HG03135 (cell line): ENCODE measurements around the gene KDM3A.
"Not testable (repeated sequence)": the region's sequence is repeated elsewhere in the genome, so short reads cannot be mapped to it uniquely, and the experiment has no call there.

Experiments used
- ATAC-seq: cut with Tn5 transposase; IDR thresholded peaks from one replicate; pipeline ENCODE4 v1.9.1; 2021; ENCODE audit warnings: mild to moderate bottlenecking, moderate library complexity; ENCODE audit not compliant: unreplicated experiment

The KDM3A gene

GRCh38 chr2:86471637-86472036 is 30.5 kb downstream of the KDM3A start:
- ATAC-seq, result no peak

DNA sequence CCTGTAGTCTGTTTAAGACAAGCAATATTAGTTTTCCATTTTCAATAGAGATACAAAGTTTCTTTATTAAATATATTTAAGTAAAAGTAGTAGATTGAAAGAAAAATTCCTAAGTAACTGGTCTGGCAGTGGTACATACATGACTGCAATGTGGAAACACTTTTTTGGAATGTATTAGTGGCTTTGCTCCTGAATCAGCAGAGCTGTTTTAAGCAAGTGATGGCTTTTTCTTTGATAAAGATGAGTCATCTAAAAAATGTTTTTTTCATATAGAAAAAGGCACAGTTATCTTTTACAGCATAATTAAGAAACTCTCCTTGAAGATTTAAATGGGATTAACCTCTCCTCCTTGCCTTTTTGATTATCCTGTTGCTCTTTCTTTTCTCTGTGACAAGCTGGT is 34.9 kb downstream of the KDM3A start:
- ATAC-seq, result no peak

DNA sequence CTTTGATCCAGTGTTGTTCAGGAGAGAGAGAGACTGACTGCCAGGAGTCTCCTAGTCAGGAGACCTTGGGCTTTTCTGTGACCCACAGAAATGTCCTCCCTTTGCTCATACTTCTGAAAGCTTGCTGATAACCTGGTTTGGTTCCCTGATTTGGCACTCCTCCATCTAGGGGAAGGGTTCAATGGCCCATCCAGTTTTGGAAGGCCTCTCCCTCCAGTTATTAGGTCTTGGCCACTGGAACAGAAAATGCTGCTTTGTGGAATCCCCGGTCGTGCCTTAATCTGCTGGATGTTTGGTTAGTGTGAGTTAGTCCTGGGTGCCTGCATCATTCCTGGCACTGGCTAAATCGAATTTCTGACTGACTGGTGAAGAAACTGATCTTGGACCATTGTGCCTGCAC is 35.7 kb downstream of the KDM3A start:
- ATAC-seq, result no peak

DNA sequence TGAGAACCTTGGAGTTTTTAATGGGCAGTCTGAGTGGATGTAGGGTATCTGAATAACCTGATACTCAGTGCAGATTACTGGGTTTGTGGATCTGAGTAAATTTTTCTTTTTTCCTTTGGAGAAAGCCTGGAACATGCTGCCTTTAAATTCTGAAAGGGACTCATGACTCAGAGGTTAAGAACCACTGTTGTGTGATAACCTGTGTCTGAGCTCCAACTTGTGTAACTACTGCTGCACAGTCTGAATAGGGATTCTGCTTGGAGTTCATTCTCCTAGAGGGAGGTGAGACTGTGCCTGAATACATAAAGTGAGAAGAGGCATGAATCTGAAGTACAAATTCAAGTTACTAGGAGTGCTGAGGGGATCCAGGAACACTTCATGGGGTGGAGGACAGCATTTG is 36.2 kb downstream of the KDM3A start:
- no peak for ATAC-seq

- no peak for ATAC-seq
Measured at GRCh38 chr2:86480105-86480504, 38.9 kb downstream of the KDM3A start.

- ATAC-seq, result no peak
Measured at GRCh38 chr2:86482034-86482433, 40.9 kb downstream of the KDM3A start.

- no peak for ATAC-seq
Measured at GRCh38 chr2:86484385-86484784, 43.2 kb downstream of the KDM3A start.

DNA sequence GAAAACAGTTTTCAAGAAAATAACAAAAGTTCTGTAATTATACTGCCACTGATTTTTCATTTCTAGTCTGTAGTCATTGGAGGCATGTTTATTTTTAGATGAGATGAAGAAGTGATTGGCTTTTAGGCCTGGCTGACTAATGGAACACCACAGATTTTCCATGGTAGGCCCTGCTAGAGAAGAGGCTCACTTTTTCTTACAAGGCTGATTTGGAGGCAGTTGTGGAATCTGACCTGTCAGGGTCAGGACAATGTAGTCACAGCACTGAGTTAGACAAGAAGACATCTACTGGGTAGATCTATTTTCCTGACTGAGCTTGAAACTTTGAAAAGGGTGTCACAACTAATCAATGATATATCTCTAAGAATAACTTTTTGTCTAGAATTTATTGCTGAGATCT is 43.9 kb downstream of the KDM3A start:
- no peak for ATAC-seq

- ATAC-seq, result no peak
Measured at GRCh38 chr2:86485802-86486201, 44.6 kb downstream of the KDM3A start.

DNA sequence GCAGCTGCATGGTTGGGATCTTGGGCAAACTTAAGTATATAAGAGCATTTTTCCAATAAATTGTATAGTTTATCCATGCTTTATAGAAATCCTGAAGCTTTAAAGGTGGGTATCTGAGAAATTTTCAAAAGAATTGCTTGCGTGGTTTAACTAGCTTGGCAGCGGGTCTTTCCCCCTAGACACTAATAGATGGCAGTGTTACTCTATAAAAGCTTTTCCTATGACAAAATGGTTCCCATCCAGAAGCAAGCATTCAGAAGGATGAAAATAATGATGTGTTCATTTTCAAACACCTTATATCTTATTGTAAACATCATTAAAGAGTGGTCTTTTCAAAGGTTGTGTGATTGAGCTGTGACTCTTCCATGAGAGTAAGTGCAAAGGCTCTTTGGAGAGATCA is 45.9 kb downstream of the KDM3A start:
- no peak for ATAC-seq

- no peak for ATAC-seq
Measured at GRCh38 chr2:86488561-86489250, 47.5 kb downstream of the KDM3A start.

- no peak for ATAC-seq
Measured at GRCh38 chr2:86489542-86489941, 48.4 kb downstream of the KDM3A start.

GRCh38 chr2:86490245-86490644 is 49.1 kb downstream of the KDM3A start:
- no peak for ATAC-seq

DNA sequence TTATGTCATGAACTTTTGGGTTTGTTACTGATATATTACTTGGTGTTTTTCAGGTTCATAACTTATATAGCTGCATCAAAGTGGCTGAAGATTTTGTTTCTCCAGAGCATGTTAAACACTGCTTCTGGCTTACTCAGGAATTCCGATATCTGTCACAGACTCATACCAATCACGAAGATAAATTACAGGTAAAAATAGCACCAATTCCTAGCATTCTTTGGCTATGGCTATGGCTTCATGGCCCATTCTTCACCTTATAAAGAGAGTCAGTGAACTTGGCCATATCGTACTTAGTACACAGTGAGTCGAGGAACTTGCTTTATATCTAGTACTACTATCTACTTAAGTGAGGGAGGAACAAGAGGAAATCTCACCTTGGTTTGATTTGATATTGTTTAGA is 49.9 kb downstream of the KDM3A start:
- no peak for ATAC-seq

GRCh38 chr2:86492048-86492453 is 50.9 kb downstream of the KDM3A start:
- no peak for ATAC-seq

DNA sequence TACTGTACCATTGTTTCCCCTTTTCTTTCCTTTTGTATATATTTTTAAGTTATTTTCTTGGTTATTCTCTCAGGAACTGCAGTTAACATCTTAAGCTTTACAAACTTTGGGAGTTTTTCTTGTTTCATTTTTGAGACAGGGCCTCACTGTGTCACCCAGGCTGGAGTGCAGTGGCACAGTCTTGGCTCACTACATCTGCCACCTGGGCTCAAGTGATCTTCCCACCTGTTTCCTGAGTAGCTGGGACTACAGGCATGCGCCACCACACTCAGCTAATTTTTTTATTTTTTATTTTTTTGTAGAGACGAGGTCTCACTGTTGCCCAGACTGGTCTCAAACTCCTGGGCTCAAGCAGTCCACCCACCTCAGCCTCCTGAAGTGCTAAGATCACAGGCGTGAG is 55.2 kb downstream of the KDM3A start:
- ATAC-seq, result not testable (repeated sequence)

DNA sequence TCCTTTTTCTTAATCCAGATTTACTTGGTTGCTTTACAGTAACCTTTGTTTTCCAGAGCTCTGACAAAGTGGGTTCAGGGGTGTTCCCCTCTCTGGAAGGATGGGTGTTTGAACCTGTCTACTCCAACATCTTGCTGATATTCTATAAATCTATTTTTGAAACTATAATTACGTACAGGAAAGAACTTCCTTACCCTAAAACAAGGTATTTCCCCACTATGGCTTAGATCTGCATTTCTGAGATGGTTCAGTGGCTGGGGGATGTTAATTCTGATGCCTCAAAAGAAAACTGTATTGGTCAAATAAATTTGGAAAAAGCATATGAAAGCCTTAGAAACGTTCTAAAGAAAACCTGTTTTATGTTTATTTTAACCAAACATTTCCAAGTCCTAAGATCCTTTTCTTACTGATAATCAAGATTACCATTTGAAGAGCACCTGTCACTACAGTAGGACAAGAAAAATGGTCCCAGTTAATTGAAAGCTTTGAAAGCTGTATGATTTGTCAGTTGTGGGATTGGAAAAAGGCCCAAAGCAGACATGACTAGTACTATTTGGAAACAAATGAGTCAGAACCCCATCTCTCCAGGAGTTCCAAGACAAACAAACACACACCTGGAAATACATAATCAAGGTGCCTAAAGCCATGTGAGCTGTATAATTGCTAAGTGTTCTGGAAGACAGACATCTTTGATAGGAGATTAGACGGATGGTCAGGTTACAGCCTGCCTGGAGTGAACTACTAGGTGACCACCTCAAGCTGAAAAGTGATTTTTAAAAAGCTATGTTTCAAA is 57.5 kb downstream of the KDM3A start:
- no peak for ATAC-seq

- ATAC-seq, result no peak
Measured at GRCh38 chr2:86499326-86499725, 58.2 kb downstream of the KDM3A start.

DNA sequence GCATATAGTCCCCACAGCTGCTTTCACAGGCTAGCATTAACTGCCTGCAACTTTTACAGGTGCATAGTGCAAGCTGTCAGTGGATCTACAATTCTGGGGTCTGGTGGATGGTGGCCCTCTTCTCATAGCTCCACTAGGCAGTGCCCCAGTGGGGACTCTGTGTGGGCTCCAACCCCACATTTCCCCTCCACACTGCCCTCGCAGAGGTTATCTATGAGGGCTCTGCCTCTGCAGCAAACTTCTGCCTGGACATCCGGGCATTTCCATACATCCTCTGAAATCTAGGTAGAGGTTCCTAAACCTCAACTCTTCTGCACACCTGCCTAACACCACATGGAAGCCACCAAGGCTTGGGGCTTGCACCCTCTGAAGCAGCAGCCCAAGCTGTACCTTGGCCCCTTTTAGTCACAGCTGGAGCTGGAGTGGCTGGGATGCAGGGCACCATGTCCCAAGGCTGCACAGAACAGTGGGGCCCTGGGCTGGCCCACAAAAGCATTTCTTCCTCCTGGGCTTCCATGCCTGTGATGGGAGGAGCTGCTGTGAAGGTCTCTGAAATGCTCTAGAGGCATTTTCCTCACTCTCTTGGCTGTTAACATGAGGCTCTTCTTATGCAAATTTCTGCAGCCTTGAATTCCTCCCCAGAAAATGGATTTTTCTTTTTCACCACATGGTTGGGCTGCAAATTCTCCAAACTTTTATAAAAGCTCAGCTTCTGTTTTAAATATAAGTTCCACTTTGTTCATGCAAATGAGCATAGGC is 59.3 kb downstream of the KDM3A start:
- no peak for ATAC-seq

- ATAC-seq, result no peak
Measured at GRCh38 chr2:86507600-86507999, 66.4 kb downstream of the KDM3A start.

DNA sequence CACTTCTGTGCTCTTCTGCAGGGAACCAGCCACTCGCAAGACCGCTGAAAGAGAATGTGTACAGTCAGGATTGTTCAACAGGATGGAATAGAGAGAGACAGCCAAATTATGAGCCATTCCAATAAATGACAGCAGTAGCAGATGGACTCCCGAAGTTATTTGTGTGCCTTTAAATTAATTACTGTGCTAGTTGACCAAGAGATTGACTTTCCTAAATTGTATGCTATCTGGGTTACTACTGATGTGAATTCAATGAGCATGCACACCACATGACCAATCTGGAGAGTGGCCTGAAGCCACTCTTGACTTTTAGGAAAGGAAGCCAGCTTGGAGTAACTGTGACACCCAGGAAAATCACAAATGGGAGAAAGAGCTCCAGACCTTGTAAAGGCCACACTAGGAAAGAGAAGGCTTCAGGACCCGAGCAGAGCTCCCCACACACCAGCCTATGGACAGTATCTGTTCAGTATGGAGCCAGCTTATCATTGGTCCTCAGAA is 69.3 kb downstream of the KDM3A start:
- ATAC-seq, result no peak

GRCh38 chr2:86512034-86512433 is 70.9 kb downstream of the KDM3A start:
- no peak for ATAC-seq
